NCI-H345 treated with DMSO at 0.1 percent for 48 hours (cell line): ENCODE results near the gene ATP8B2.
"Not testable (repeated sequence)": the region's sequence is repeated elsewhere in the genome, so short reads cannot be mapped to it uniquely, and the experiment has no call there.

Experiments used
- DNase-seq: peaks from one replicate; lab custom pipeline; 2025; ENCODE audit not compliant: unreplicated experiment; lab: John Stamatoyannopoulos, UW

Gene ATP8B2

GRCh38 chr1:154325583-154326545 is 539 bp downstream of the ATP8B2 start:
- peak; percentile 59 for DNase-seq

GRCh38 chr1:154326546-154327465 is 1.5 kb downstream of the ATP8B2 start:
- no peak for DNase-seq

- DNase-seq = peak; percentile 55
Observed at GRCh38 chr1:154327466-154328317, 2.4 kb downstream of the ATP8B2 start.

GRCh38 chr1:154328318-154329151 is 3.2 kb downstream of the ATP8B2 start:
- peak; percentile 80 for DNase-seq

DNA sequence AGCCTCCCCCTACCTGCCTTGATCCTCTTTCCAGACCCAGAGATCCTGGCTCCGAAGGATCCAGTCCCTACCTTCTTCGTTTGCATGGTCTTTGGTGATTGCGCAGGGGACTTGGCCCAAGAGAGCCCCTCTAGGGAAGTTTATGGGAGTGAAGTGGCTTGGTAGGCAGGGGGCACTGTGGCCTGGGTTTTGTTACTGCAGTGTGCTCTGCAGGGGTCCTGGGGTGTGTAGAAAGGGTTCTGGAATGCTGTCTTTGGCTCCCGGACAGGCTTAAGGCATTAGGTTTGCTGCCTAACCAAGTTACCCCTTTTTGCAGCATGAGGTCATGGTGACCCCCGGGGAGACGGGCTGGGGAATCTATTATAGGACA is 3.8 kb downstream of the ATP8B2 start:
- DNase-seq = no peak

DNA sequence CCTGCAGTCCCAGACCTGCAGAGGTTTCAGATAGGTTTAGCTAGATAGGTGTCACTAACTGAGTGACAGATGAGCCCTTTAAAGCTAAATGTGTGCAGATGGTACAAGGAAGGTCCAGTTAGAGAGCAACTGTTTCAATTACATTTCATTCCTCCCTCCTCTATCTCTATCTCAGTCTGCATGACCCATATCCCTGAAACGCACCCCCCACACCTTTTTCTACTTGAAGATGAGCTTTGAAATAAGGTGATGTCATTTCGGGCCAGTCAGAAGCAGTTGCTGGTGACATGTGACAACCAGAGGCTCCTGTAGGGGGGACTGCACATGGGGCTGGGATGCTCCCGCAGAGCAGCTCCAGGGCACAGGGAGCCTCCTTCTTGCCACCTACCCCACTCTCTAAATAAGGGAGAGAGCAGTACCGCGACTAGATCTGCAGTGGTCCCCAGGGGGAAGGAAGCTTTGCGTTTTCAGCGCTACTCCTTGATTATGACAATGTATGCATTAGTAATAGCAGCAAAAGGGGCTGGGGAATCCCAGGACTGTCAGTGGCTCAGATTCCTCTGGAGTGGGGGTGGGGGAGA is 4.3 kb downstream of the ATP8B2 start:
- DNase-seq = no peak

GRCh38 chr1:154330669-154331068 is 5.3 kb downstream of the ATP8B2 start:
- DNase-seq = no peak

DNA sequence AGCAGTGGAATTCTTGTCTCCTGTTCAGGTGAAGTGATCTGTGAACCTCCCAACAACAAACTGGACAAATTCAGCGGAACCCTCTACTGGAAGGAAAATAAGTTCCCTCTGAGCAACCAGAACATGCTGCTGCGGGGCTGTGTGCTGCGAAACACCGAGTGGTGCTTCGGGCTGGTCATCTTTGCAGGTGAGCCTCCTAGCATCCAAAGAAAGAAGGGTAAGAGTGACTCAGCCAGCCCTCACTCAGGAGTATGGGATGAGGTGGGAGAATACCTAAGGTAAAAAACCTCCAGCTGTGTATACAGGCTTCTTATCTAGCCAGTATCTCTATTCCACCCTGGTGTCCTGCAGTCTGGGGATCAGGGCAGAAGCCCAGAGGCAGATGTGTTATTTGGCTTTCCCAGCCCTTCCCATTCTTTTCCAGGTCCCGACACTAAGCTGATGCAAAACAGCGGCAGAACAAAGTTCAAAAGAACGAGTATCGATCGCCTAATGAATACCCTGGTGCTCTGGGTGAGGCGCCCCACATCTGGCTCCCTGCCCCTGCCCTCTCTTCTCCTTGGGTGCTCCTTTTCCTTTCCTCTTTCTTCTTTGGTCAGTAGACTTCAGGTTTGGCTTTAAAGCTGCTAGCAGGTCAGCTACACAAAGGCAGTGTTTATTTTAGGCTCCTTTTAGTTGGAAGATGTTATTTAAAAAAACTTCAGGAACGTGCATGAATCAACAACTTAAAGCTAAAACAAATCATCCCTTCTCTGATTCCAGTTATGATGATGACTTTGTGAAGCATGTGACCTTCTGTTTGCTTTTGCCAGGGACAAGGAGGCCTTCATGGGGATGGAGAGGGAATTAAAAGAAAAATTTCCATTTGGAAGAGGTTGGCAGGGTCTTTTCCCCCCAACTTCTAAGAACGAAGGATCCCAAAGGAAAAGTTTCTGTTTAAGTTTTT is 9.0 kb downstream of the ATP8B2 start:
- DNase-seq = no peak

- peak; percentile 91 for DNase-seq
Observed at GRCh38 chr1:154335025-154335714, 9.8 kb downstream of the ATP8B2 start.

DNA sequence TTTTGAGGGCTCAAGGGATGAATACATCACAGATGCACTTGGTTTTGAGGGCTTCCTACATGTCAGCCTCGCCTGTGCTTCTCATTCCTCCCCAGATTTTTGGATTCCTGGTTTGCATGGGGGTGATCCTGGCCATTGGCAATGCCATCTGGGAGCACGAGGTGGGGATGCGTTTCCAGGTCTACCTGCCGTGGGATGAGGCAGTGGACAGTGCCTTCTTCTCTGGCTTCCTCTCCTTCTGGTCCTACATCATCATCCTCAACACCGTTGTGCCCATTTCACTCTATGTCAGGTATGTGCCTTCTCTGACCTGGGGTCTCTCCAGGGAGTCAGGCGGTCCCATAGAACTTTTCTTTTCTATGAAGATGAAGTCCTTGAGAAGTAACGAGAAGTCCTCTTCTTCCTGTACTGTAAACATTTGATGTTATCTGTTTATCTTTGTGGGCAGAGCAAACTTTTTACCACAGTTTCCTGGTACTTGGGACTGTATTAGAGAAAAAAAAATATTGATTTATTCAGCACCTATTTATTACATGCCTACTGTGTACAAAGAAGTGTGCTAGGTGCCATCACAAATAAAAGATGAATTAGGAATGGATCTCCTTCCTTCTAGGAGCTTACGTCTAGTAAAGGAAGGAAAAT is 12.0 kb downstream of the ATP8B2 start:
- DNase-seq = no peak

GRCh38 chr1:154338875-154339274 is 13.6 kb downstream of the ATP8B2 start:
- no peak for DNase-seq

- not testable (repeated sequence) for DNase-seq
Observed at GRCh38 chr1:154341366-154341765, 16.0 kb downstream of the ATP8B2 start.

DNA sequence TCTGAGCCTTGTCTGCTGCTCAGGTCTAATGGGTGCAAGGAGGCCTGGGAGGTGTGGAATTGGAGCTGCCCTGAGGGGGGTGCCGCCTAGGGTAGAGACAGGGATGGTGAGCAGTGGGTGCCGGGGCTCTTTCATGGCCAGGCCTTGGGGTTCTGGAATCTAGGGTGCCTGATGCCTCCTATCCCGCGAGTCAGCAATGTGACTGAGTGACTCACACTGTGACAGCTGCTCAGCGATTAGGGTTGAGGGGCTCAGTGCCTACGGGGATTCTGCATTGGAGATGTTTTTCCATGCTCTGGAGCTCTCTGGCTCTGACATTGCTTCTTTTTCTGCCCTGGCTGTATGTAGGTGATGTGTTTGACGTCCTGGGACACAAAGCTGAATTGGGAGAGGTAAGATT is 16.8 kb downstream of the ATP8B2 start:
- no peak for DNase-seq

DNA sequence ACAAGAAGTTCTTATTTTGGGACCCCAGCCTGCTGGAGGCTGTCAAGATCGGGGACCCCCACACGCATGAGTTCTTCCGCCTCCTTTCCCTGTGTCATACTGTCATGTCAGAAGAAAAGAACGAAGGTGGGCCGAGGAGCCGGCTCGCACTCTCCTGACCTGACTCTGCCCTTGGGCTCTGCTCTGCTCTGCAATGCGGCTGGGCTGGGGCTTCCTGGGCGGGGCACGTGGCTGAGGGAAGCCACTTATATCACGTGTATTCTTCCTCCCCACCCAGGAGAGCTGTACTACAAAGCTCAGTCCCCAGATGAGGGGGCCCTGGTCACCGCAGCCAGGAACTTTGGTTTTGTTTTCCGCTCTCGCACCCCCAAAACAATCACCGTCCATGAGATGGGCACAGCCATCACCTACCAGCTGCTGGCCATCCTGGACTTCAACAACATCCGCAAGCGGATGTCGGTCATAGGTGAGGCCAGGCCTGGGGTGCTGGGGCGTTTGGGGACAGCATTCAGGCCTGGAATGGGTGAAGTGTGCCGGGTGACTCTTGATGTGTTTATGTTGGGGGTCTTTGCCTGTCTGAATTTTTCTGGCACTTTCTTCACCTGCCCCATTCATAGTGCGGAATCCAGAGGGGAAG is 17.6 kb downstream of the ATP8B2 start:
- DNase-seq = no peak

- DNase-seq = no peak
Observed at GRCh38 chr1:154344977-154345837, 19.9 kb downstream of the ATP8B2 start.
